PC-3 (cell line): ENCODE results near the gene NRL. TPM values are rescaled to one million over a fixed set of nuclear protein-coding genes. Genes with fewer than 3 reads are reported as not detected.

ENCODE experiments used
- ATAC-seq: fragments of 200-7000 bp; cut with Tn5 transposase; 2 replicates; pipeline ENCODE4 v1.9.1; 2020; ENCODE audit warnings: mild to moderate bottlenecking, moderate library complexity
- BruUV-seq: library from RNA; stranded (reverse); fragments of 400-500 nt; replicated peaks from 2 replicates; lab custom pipeline; 2021; lab: Mats Ljungman, UMichigan
- CTCF ChIA-PET: fragments of 300-600 bp; sonication (Branson Sonifier 250); formaldehyde crosslinking; loops from one replicate; lab custom pipeline; 2022; ENCODE audit warnings: antibody characterized with exemption; lab: Charles Lee
- POLR2A ChIA-PET: fragments of 300-600 bp; sonication (Branson Sonifier 250); formaldehyde crosslinking; loops from one replicate; lab custom pipeline; 2022; ENCODE audit warnings: antibody characterized with exemption; ENCODE audit not compliant: unreplicated experiment; lab: Charles Lee
- DNase-seq: peaks from one replicate; pipeline ENCODE4 v3.0.0-alpha.2; 2015
- H2AFZ ChIP-seq: fragments of 300-600 bp; sonication (generic); 2 replicates; pipeline ENCODE4 v1.6.0; 2016; ENCODE audit warnings: antibody characterized with exemption, low read length
- H3F3A ChIP-seq: fragments of 300-600 bp; sonication (generic); one replicate; pipeline ENCODE4 v1.6.0; 2017; ENCODE audit warnings: antibody characterized with exemption, low read length, control low read depth, mild to moderate bottlenecking; ENCODE audit not compliant: unreplicated experiment
- H3K27ac ChIP-seq: fragments of 300-600 bp; sonication (generic); 2 replicates; pipeline ENCODE4 v1.5.1; 2016; ENCODE audit warnings: mild to moderate bottlenecking, low read length
- H3K27me3 ChIP-seq: fragments of 300-600 bp; sonication (generic); 2 replicates; pipeline ENCODE4 v1.6.1; 2016; ENCODE audit warnings: low read length, mixed read lengths
- H3K36me3 ChIP-seq: fragments of 300-600 bp; sonication (generic); 2 replicates; pipeline ENCODE4 v1.6.1; 2016; ENCODE audit warnings: low read depth, mixed run types, low read length, mixed read lengths
- H3K4me1 ChIP-seq: fragments of 300-600 bp; sonication (generic); 2 replicates; pipeline ENCODE4 v1.5.1; 2016; ENCODE audit warnings: low read length; ENCODE audit not compliant: insufficient read depth
- H3K4me2 ChIP-seq: fragments of 300-600 bp; sonication (generic); 2 replicates; pipeline ENCODE4 v1.6.0; 2016; ENCODE audit warnings: low read length
- H3K4me3 ChIP-seq: fragments of 300-600 bp; sonication (generic); 2 replicates; pipeline ENCODE4 v1.5.1; 2016; ENCODE audit warnings: mild to moderate bottlenecking, low read length, mixed read lengths
- H3K79me2 ChIP-seq: fragments of 300-600 bp; sonication (generic); 2 replicates; pipeline ENCODE4 v1.6.1; 2017; ENCODE audit warnings: low read length, mixed read lengths
- H3K9ac ChIP-seq: fragments of 300-600 bp; sonication (generic); 2 replicates; pipeline ENCODE4 v1.6.0; 2016; ENCODE audit warnings: mild to moderate bottlenecking, low read length
- H3K9me2 ChIP-seq: fragments of 300-600 bp; sonication (generic); replicated peaks from 2 replicates; pipeline ENCODE4 v1.6.1; 2016; ENCODE audit warnings: mixed run types, low read length, mixed read lengths
- H3K9me3 ChIP-seq: fragments of 300-600 bp; sonication (generic); 2 replicates; pipeline ENCODE4 v1.6.1; 2016; ENCODE audit warnings: low read length, mixed read lengths
- H4K20me1 ChIP-seq: fragments of 300-600 bp; sonication (generic); 2 replicates; pipeline ENCODE4 v1.6.1; 2016; ENCODE audit warnings: low read length, mixed read lengths
- CTCF ChIP-seq: fragments of 300-600 bp; sonication (generic); conservative IDR thresholded peaks from 2 replicates; pipeline ENCODE4 v1.5.1; 2017; ENCODE audit warnings: antibody characterized with exemption, low read depth, mild to moderate bottlenecking, low read length
- EZH2 ChIP-seq: fragments of 300-600 bp; sonication (generic); IDR thresholded peaks from one replicate; pipeline ENCODE4 v1.6.1; 2017; ENCODE audit warnings: antibody characterized with exemption, mild to moderate bottlenecking, low read length; ENCODE audit not compliant: unreplicated experiment
- EZH2phosphoT487 ChIP-seq: fragments of 300-600 bp; sonication (generic); IDR thresholded peaks from 2 replicates; pipeline ENCODE4 v1.6.1; 2018; ENCODE audit warnings: mild to moderate bottlenecking, antibody characterized with exemption, low read length, borderline replicate concordance
- intact Hi-C: fragments of 100-400 bp; cut with micrococcal nuclease; formaldehyde crosslinking; loops from 2 replicates; pipeline ENCODE4 v1.9.0; 2023
- total RNA-seq: library from RNA; depleted of rRNA; stranded (reverse); fragments of >200 nt; gene quantifications from 2 replicates; pipeline ENCODE4 v1.2.3, GENCODE V29; 2014

Gene NRL
- total RNA-seq, 1 experiment from 2014 or later = 1.5 TPM

- ATAC-seq = no peak
- H2AFZ ChIP-seq = no peak overlapping the region
- peaks cover 15% of the 10 kb centered on the region for H3K36me3 ChIP-seq
- ChIA-PET CTCF (no interaction called here), POLR2A (interaction anchor here (0.5 kb wide), 1 partner anchor 28 kb away, joined by 3 read pairs; the partner anchor contains the start of gene PCK2)
- no peaks in the 10 kb centered on the region for H3K4me1 ChIP-seq
- intact Hi-C loops = no loop called here
- DNase-seq = no peak
- no peaks in the 10 kb centered on the region for H3K9me3 ChIP-seq
- no peak overlapping the region for H3K4me3 ChIP-seq
- no TSS peak for BruUV-seq
- no peaks in the 10 kb centered on the region for H3K9me2 ChIP-seq
- no peak for TF ChIP-seq EZH2phosphoT487
- TF ChIP-seq CTCF = no peak
- H3K4me2 ChIP-seq = no peak overlapping the region
- no peaks in the 10 kb centered on the region for H3F3A ChIP-seq
- H3K9ac ChIP-seq = no peak overlapping the region
- H4K20me1 ChIP-seq = no peaks in the 10 kb centered on the region
- H3K27ac ChIP-seq = no peak overlapping the region
- H3K27me3 ChIP-seq = no peaks in the 10 kb centered on the region
- no peaks in the 10 kb centered on the region for H3K79me2 ChIP-seq
Observed at GRCh38 chr14:24122416-24122815, 7.7 kb upstream of the NRL start.

DNA sequence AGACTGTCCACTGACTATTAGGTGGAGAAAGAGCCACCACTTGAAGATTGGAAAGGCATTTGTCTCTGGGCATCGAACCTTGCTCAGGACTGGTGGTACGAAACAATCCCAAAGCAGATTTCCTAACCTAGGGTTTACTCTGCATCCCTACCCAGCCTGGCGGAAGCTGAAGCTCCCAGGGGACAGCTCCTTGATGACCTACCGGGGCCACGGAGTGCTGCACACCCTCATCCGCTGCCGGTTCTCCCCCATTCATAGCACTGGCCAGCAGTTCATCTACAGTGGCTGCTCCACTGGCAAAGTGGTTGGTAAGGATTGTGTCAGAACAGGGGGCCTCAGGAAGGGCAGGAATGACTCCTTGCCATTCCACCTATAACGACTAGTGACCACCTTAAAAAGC lies 6.5 kb upstream of the NRL start:
- H3K9ac ChIP-seq = no peak overlapping the region
- H3K4me1 ChIP-seq = peaks cover 6% of the 10 kb centered on the region
- no peaks in the 10 kb centered on the region for H3K9me3 ChIP-seq
- H3K36me3 ChIP-seq = peaks cover 15% of the 10 kb centered on the region
- no peak overlapping the region for H3K4me3 ChIP-seq
- peaks cover 8% of the 10 kb centered on the region for H3K79me2 ChIP-seq
- no peak overlapping the region for H3K4me2 ChIP-seq
- no peaks in the 10 kb centered on the region for H3F3A ChIP-seq
- no peak for TF ChIP-seq EZH2phosphoT487
- no peak for TF ChIP-seq EZH2
- no peak for TF ChIP-seq CTCF
- H2AFZ ChIP-seq = no peak overlapping the region
- ATAC-seq = no peak
- H4K20me1 ChIP-seq = no peaks in the 10 kb centered on the region
- intact Hi-C loops = no loop called here
- no peaks in the 10 kb centered on the region for H3K9me2 ChIP-seq
- no peak for DNase-seq
- ChIA-PET CTCF (no interaction called here), POLR2A (no interaction called here)
- no TSS peak for BruUV-seq
- H3K27me3 ChIP-seq = no peaks in the 10 kb centered on the region
- H3K27ac ChIP-seq = no peak overlapping the region

DNA sequence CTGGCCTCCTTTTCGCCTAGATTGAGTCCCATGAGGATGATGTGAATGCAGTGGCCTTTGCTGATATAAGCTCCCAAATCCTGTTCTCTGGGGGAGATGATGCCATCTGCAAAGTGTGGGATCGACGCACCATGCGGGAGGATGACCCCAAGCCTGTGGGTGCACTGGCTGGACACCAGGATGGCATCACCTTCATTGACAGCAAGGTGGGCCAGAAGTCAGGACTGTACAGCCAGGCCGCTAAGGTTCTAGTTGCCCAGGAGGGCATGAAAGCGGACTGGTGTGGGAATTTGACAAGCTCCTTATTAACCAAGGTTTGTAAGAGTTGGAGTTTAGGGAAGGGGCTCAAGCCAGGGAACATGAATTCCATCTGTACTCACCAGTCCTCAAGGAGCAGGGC lies 4.9 kb upstream of the NRL start:
- H3K27me3 ChIP-seq = no peaks in the 10 kb centered on the region
- H3K4me2 ChIP-seq = no peak overlapping the region
- no peaks in the 10 kb centered on the region for H4K20me1 ChIP-seq
- ChIA-PET POLR2A (no interaction called here), CTCF (no interaction called here)
- H3K27ac ChIP-seq = no peak overlapping the region
- no peaks in the 10 kb centered on the region for H3F3A ChIP-seq
- no peaks in the 10 kb centered on the region for H3K9me2 ChIP-seq
- H3K4me3 ChIP-seq = no peak overlapping the region
- H3K9ac ChIP-seq = no peak overlapping the region
- H2AFZ ChIP-seq = no peak overlapping the region
- H3K9me3 ChIP-seq = no peaks in the 10 kb centered on the region
- BruUV-seq = no TSS peak
- peaks cover 13% of the 10 kb centered on the region for H3K4me1 ChIP-seq
- intact Hi-C loops = no loop called here
- ATAC-seq (no peak), DNase-seq (no peak)
- H3K36me3 ChIP-seq = peaks cover 15% of the 10 kb centered on the region
- TF ChIP-seq CTCF = no peak
- TF ChIP-seq EZH2 = no peak
- no peak for TF ChIP-seq EZH2phosphoT487
- H3K79me2 ChIP-seq = peaks cover 18% of the 10 kb centered on the region
